Gastrocnemius medialis (tissue), 4 donors: ENCODE measurements around the gene PRKCA. TPM values are rescaled to one million over a fixed set of nuclear protein-coding genes. Genes with fewer than 3 reads are reported as not detected.

ENCODE experiments used
- ATAC-seq, 2 donors: fragments of 150-250 bp; one replicate each; pipeline ENCODE4 v1.9.1; 2016
- DNase-seq, 2 donors: peaks; one replicate each; pipeline ENCODE4 v3.0.0-alpha.2; 2019
- H3K27ac ChIP-seq, 4 donors: fragments of 200-600 bp; sonication (generic); 1 replicate in 1 of 4; 2 replicates in 3 of 4; pipeline ENCODE4 v1.5.1; 2016 to 2018; ENCODE audit warnings: mild to moderate bottlenecking in 2 of 4, moderate library complexity in 1 of 4
- H3K27me3 ChIP-seq, 3 donors: fragments of 200-600 bp; sonication (generic) in 2 of 3; 1 replicate in 1 of 3; 2 replicates in 2 of 3; pipeline versions ENCODE4 v1.5.1 to v1.6.0; 2016 to 2019; ENCODE audit warnings: mild to moderate bottlenecking in 1 of 3, moderate library complexity in 1 of 3
- H3K36me3 ChIP-seq, 2 donors: fragments of 200-600 bp; sonication (generic) in 1 of 2; one replicate each; pipeline ENCODE4 v1.5.1; 2017 to 2018
- H3K4me1 ChIP-seq, 2 donors: fragments of 200-600 bp; sonication (generic) in 1 of 2; one replicate each; pipeline ENCODE4 v1.5.1; 2016 to 2017; ENCODE audit warnings: mild to moderate bottlenecking in 2 of 2
- H3K4me3 ChIP-seq, 4 donors: fragments of 200-600 bp; sonication (generic) in 3 of 4; 1 replicate in 1 of 4; 2 replicates in 3 of 4; pipeline ENCODE4 v1.5.1; 2016 to 2019; ENCODE audit warnings: mild to moderate bottlenecking in 2 of 4
- H3K9me3 ChIP-seq, 3 donors: fragments of 200-600 bp; sonication (generic) in 2 of 3; 1 replicate in 1 of 3; 2 replicates in 2 of 3; pipeline ENCODE4 v1.5.1; 2016 to 2019
- POLR2A ChIP-seq, 2 donors: fragments of 450-650 bp; IDR thresholded peaks; one replicate each; pipeline ENCODE4 v1.6.1; 2017; ENCODE audit warnings: antibody characterized with exemption in 2 of 2, mild to moderate bottlenecking in 2 of 2, moderate library complexity in 2 of 2
- in situ Hi-C, 4 donors: fragments of 200-750 bp; cut with MboI; loops; one replicate each; pipeline versions ENCODE4 v1.15.0 to v1.8.0; 2017; ENCODE audit warnings: low sequenced_read_pairs in 4 of 4
- intact Hi-C: fragments of 100-400 bp; cut with DNase I; formaldehyde crosslinking; loops from one replicate; pipeline ENCODE4 v1.15.1; 2023; ENCODE audit warnings: low total_unique reads
- total RNA-seq, 4 donors: library from RNA; depleted of rRNA; stranded (reverse); fragments of >200 nt; gene quantifications; one replicate each; pipeline versions ENCODE4 v1.1.0 to v1.2.3, GENCODE V29; 2016
- TF ChIP-seq, protein P1 (sequence below), 5 experiments: fragments of 450-650 bp in 3 of 5; fragments of 200-600 bp in 2 of 5; sonication (generic) in 2 of 5; IDR thresholded peaks in 4 of 5; conservative IDR thresholded peaks in 1 of 5; 1 replicate in 4 of 5; 2 replicates in 1 of 5; pipeline ENCODE4 v1.5.1; 2016 to 2019; ENCODE audit warnings: antibody characterized with exemption in 5 of 5, mild to moderate bottlenecking in 3 of 5, moderate library complexity in 3 of 5

The PRKCA gene
- total RNA-seq, 4 donors from 2014 or later: 7.6 to 16.8 (median 11.1) TPM

DNA sequence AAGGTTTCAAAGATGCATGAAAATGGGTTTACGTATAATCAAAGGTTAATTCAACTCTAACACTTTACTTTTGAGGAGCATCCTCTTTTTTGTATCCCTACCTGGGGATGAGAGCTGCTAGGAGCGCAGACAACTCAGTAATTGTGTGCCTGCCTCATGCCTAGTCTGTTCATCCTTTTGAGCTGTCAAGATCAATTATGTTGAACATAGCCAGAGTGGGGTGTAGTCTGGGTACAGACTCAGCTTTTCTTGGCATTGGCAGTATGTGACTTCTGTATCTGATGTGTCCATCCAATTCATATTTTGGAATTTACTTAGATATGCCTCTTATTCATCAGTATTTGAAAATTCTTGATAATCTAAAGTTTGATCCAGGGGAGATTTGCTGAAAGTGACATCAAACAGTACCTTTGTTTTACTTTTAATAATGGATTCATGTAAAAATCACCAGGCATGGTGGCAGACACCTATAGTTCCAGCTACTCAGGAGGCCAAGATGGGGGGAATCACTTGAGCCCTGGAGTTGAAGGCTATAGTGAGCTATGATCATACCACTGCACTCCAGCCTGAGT, 24.1 kb downstream of the PRKCA start:
- Histone ChIP-seq H3K9me3 (no peaks in the 10 kb centered on the region), H3K4me3 (no peak overlapping the region), H3K4me1 (no peaks in the 10 kb centered on the region), H3K27me3 (no peaks in the 10 kb centered on the region), H3K27ac (no peak overlapping the region), H3K36me3 (peaks cover 0 to 5% of the 10 kb centered on the region in 2 donors)
- ATAC-seq (no peak), DNase-seq (no peak)
- in situ Hi-C loops: no loop called here
- intact Hi-C loops: no loop called here
- TF ChIP-seq, protein P1, sequence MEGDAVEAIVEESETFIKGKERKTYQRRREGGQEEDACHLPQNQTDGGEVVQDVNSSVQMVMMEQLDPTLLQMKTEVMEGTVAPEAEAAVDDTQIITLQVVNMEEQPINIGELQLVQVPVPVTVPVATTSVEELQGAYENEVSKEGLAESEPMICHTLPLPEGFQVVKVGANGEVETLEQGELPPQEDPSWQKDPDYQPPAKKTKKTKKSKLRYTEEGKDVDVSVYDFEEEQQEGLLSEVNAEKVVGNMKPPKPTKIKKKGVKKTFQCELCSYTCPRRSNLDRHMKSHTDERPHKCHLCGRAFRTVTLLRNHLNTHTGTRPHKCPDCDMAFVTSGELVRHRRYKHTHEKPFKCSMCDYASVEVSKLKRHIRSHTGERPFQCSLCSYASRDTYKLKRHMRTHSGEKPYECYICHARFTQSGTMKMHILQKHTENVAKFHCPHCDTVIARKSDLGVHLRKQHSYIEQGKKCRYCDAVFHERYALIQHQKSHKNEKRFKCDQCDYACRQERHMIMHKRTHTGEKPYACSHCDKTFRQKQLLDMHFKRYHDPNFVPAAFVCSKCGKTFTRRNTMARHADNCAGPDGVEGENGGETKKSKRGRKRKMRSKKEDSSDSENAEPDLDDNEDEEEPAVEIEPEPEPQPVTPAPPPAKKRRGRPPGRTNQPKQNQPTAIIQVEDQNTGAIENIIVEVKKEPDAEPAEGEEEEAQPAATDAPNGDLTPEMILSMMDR (IDR thresholded peaks at IDR 0.05 in 4 of 5, conservative IDR thresholded peaks at IDR 0.05 in 1 of 5): no peak
- no peak for TF ChIP-seq POLR2A (IDR thresholded peaks at IDR 0.05)

DNA sequence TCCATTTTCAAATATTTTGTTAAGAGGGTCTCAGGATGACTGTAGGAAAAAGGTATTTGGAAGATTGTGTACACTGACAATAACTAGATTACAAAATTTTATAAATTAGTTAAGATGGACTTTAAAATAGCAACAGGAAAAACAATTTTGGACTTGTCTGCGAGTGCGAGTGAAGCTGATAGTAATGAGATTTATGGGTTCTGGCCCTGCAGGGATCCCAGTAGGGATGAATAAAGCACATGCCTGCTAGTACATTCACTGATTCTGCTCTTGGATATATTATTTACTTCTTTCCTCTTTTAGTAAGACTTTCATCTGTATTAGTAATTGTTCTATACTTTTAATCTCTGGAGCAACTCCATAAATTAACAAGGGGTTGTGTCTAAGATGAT, 28.2 kb downstream of the PRKCA start:
- no peaks in the 10 kb centered on the region for H3K27me3 ChIP-seq
- DNase-seq (no peak), ATAC-seq (no peak)
- no peaks in the 10 kb centered on the region for H3K9me3 ChIP-seq
- H3K27ac ChIP-seq: no peak overlapping the region
- intact Hi-C loops (no loop called here), in situ Hi-C loops (no loop called here)
- TF ChIP-seq POLR2A (IDR thresholded peaks at IDR 0.05): no peak
- TF ChIP-seq, protein P1 (IDR thresholded peaks at IDR 0.05 in 4 of 5, conservative IDR thresholded peaks at IDR 0.05 in 1 of 5): no peak
- no peak overlapping the region for H3K4me3 ChIP-seq
- no peaks in the 10 kb centered on the region for H3K4me1 ChIP-seq
- H3K36me3 ChIP-seq: no peaks in the 10 kb centered on the region

DNA sequence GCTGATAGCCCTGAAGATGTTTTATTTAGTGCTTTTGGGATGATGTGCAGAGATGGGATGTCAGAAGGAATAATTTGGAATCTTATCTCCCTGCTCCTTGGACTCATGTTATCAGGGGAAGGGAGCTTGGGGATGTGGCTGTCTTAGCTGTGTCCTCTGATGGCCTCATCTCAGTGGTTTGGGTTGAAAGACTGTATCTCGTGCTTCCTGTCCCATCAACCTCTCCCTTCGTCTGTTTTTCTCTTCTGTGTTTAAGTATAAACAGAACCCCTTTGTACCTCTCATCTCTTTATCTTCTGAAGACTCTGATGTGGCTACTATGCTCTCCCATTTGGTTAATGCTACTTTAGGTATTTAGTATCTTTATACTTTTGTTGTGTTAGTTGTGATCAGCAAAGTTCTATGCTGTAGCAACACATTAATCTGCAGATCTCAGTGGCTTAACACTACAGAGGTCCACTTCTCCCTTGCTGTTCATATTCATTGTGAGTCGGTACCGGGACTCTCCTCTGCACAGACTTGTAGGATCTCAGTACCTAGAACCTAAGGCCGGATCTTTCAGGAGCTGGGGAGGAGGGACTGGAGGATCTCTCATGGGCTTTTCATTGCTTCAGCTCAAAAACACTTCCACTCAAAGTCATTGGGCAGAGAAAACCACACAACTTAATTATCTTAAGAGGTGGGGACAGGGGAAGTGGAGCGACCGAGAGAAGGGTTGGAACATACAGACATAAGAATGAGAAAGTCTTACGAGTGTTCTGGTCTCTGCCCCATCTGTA, 28.8 kb downstream of the PRKCA start:
- Histone ChIP-seq H3K4me3 (no peak overlapping the region), H3K27me3 (no peaks in the 10 kb centered on the region), H3K36me3 (no peaks in the 10 kb centered on the region), H3K9me3 (no peaks in the 10 kb centered on the region), H3K4me1 (peaks cover 0 to 4% of the 10 kb centered on the region in 2 donors), H3K27ac (no peak overlapping the region)
- no peak for ATAC-seq
- DNase-seq: no peak
- no peak for TF ChIP-seq POLR2A (IDR thresholded peaks at IDR 0.05)
- intact Hi-C loops (no loop called here), in situ Hi-C loops (no loop called here)

DNA sequence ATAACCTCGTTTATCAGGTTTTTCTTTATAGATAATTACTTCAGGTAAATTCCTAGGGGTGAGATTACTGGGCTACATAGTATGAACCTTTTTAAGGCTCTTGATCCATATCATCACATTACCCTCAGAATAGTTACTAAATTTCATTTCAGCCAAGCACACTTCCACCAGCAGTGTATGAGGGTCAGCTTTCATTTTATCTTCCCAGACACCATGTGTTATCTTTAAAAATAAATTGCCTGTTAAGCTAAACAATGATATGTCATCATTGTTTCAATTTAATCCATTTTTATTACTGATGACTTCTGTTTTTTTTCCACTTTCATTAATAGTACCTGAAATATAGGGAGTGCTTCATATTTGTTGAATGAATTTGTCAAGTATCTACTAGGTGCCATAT, 33.4 kb downstream of the PRKCA start:
- in situ Hi-C loops: no loop called here
- Histone ChIP-seq H3K27ac (no peak overlapping the region), H3K36me3 (no peaks in the 10 kb centered on the region), H3K4me1 (peaks cover 30 to 32% of the 10 kb centered on the region in 2 donors), H3K27me3 (no peaks in the 10 kb centered on the region), H3K9me3 (no peaks in the 10 kb centered on the region), H3K4me3 (no peak overlapping the region)
- ATAC-seq (no peak), DNase-seq (no peak)
- no peak for TF ChIP-seq POLR2A (IDR thresholded peaks at IDR 0.05)
- TF ChIP-seq, protein P1 (IDR thresholded peaks at IDR 0.05 in 4 of 5, conservative IDR thresholded peaks at IDR 0.05 in 1 of 5): no peak
- intact Hi-C loops: no loop called here

DNA sequence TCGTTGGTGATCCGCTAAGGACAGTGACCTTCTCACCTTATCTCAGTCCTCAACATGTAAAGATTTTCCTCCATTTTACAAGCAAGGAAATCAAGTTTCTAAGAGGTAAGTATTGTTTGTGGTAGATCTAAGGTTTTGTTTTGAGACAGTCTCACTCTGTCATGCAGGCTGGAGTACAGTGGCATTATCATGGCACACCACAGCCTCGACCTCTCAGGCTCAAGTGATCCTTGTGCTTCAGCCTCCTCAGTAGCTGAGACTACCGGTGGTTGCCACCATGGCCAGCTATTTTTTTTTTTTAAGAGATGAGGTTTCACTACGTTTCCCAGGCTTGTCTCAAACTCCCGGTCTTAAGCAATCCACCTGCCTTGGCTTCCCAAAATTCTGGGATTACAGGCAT, 34.9 kb downstream of the PRKCA start:
- Histone ChIP-seq H3K36me3 (no peaks in the 10 kb centered on the region), H3K4me1 (peaks cover 33 to 35% of the 10 kb centered on the region in 2 donors), H3K9me3 (no peaks in the 10 kb centered on the region), H3K27ac (no peak overlapping the region), H3K4me3 (no peak overlapping the region), H3K27me3 (no peaks in the 10 kb centered on the region)
- in situ Hi-C loops: no loop called here
- TF ChIP-seq, protein P1 (IDR thresholded peaks at IDR 0.05 in 4 of 5, conservative IDR thresholded peaks at IDR 0.05 in 1 of 5): no peak
- TF ChIP-seq POLR2A (IDR thresholded peaks at IDR 0.05): no peak
- ATAC-seq: no peak
- intact Hi-C loops: no loop called here
- DNase-seq: no peak
